Endometrial microvascular endothelial cells (primary cell): Measurements from ENCODE around the gene FBRSL1. TPM values are rescaled to one million over a fixed set of nuclear protein-coding genes. Genes with fewer than 3 reads are reported as not detected.

Source experiments
- in situ Hi-C: cut with HindIII; loops from 2 replicates; pipeline ENCODE4 v1.10.0; 2017; ENCODE audit warnings: low sequenced_read_pairs, low pct_unique_long_range_greater_than_20kb; ENCODE audit errors: inconsistent ontology term
- total RNA-seq: library from RNA; depleted of rRNA; stranded (reverse); fragments of >200 nt; gene quantifications from one replicate; pipeline ENCODE4 v1.2.3, GENCODE V29; 2015; ENCODE audit errors: inconsistent ontology term

The FBRSL1 gene
- total RNA-seq, 1 donor from 2014 or later, result 8.3 TPM

- in situ Hi-C loops, result no loop called here
These were observed 54.1 kb downstream of the FBRSL1 start for GRCh38 chr12:132544080-132544397.

- in situ Hi-C loops, result no loop called here
These were observed 54.5 kb downstream of the FBRSL1 start for GRCh38 chr12:132544498-132544897.

GRCh38 chr12:132545164-132545953, 55.4 kb downstream of the FBRSL1 start:
- in situ Hi-C loops, result no loop called here

GRCh38 chr12:132545955-132546354, 56.0 kb downstream of the FBRSL1 start:
- in situ Hi-C loops, result no loop called here

- in situ Hi-C loops, result no loop called here
These were observed 56.7 kb downstream of the FBRSL1 start for GRCh38 chr12:132546647-132547046.

GRCh38 chr12:132547205-132547740, 57.3 kb downstream of the FBRSL1 start:
- in situ Hi-C loops, result no loop called here

- in situ Hi-C loops, result no loop called here
These were observed 58.6 kb downstream of the FBRSL1 start for GRCh38 chr12:132548430-132549058.

GRCh38 chr12:132549059-132549458, 59.1 kb downstream of the FBRSL1 start:
- in situ Hi-C loops, result no loop called here

GRCh38 chr12:132550014-132550802, 60.3 kb downstream of the FBRSL1 start:
- in situ Hi-C loops, result no loop called here

GRCh38 chr12:132550830-132551640, 61.1 kb downstream of the FBRSL1 start:
- in situ Hi-C loops, result no loop called here

GRCh38 chr12:132551641-132552031, 61.7 kb downstream of the FBRSL1 start:
- in situ Hi-C loops, result no loop called here

- in situ Hi-C loops, result no loop called here
These were observed 65.1 kb downstream of the FBRSL1 start for GRCh38 chr12:132554845-132555630.

- in situ Hi-C loops, result no loop called here
These were observed 65.7 kb downstream of the FBRSL1 start for GRCh38 chr12:132555686-132556085.

- in situ Hi-C loops, result no loop called here
These were observed 66.3 kb downstream of the FBRSL1 start for GRCh38 chr12:132556216-132556615.

GRCh38 chr12:132556801-132557200, 66.8 kb downstream of the FBRSL1 start:
- in situ Hi-C loops, result no loop called here

GRCh38 chr12:132557291-132558015, 67.5 kb downstream of the FBRSL1 start:
- in situ Hi-C loops, result no loop called here

GRCh38 chr12:132558042-132558856, 68.3 kb downstream of the FBRSL1 start:
- in situ Hi-C loops, result no loop called here
